ENCODE data around the gene NUDT17. TPM values are rescaled to one million over a fixed set of nuclear protein-coding genes. Genes with fewer than 3 reads are reported as not detected.

Gene NUDT17
- total and polyA plus RNA-seq, 11 donors: 0.71 to 10.9 (median 4.2) TPM

DNA sequence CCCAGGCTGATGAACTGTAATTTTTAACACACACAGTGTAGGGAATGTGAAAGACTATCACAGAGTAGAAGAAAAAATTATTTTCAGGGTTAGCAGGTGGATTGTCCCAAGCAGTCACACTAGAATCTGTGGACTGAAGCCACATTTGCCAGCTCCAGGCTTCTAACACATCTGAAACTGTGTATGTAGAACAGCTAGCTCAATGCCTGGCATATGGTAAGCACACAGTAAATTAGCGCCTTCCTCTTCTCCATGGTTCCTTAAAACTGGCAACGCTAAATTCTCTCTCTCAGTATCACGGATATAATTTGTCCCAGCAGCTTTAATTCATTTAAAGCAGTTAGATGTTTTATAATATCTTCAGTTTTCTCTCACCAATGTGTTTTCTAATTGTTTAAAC is 2.4 kb upstream of the NUDT17 start:
- no peak overlapping the region for H3K27ac ChIP-seq
- H3K4me1 ChIP-seq: peaks cover 0 to 23% (median 13%) of the 10 kb centered on the region in 12 donors
- intact Hi-C loops (cut with DNase I): loop anchor here in 1 of 10 donors (5.0 kb wide), 1 partner anchor 174 kb away; no protein-coding TSS in a partner anchor
- TF ChIP-seq POLR2A (IDR thresholded peaks at IDR 0.05): no peak
- TF ChIP-seq, protein P1, sequence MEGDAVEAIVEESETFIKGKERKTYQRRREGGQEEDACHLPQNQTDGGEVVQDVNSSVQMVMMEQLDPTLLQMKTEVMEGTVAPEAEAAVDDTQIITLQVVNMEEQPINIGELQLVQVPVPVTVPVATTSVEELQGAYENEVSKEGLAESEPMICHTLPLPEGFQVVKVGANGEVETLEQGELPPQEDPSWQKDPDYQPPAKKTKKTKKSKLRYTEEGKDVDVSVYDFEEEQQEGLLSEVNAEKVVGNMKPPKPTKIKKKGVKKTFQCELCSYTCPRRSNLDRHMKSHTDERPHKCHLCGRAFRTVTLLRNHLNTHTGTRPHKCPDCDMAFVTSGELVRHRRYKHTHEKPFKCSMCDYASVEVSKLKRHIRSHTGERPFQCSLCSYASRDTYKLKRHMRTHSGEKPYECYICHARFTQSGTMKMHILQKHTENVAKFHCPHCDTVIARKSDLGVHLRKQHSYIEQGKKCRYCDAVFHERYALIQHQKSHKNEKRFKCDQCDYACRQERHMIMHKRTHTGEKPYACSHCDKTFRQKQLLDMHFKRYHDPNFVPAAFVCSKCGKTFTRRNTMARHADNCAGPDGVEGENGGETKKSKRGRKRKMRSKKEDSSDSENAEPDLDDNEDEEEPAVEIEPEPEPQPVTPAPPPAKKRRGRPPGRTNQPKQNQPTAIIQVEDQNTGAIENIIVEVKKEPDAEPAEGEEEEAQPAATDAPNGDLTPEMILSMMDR (IDR thresholded peaks at IDR 0.05): no peak
- no peak for ATAC-seq
- no peaks in the 10 kb centered on the region for H3K27me3 ChIP-seq
- H3K36me3 ChIP-seq: peaks cover 0 to 61% (median 57%) of the 10 kb centered on the region in 9 donors
- no peak for DNase-seq
- WGBS, 4 donors: 93 to 97% (median 95%) methylated on average over 3 of the region's 3 CpGs
- no peaks in the 10 kb centered on the region for H3K9me3 ChIP-seq
- H3K4me3 ChIP-seq: no peak overlapping the region

DNA sequence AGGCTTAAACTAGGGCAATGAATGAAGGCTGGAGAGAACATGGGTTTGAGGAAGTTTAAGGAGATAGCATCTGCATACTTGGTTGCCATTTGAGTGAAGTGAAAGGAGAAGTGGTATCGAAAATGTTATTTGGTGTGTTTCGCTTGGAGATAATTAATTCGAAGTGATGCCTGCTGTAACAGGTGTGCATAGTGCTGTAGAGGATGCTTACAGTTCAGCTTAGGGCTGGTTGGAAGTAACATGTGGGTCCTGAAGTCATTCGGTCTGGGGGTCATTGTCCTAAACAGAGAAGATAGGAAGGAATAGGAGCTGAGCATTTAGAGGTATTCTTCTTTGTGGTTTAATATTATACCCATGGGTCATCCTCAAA is 301 bp upstream of the NUDT17 start:
- no peak for TF ChIP-seq POLR2A (IDR thresholded peaks at IDR 0.05)
- TF ChIP-seq, protein P1 (IDR thresholded peaks at IDR 0.05): no peak
- peak overlapping the region in 10 of 12 donors; percentile 57 to 85 (median 76) for H3K27ac ChIP-seq
- H3K27me3 ChIP-seq: no peaks in the 10 kb centered on the region
- peak overlapping the region; percentile 9 to 75 (median 66) for H3K4me3 ChIP-seq
- intact Hi-C loops (cut with DNase I): loop anchor here in 8 of 10 donors (1.0 to 5.0 kb wide), 7 partner anchors 62 to 169 kb away; partner anchors contain the start of genes ITGA10 (in 4 of the 8) and PEX11B (in 2 of the 8)
- ATAC-seq: peak; percentile 28 to 43 (median 35)
- no peak for DNase-seq
- H3K9me3 ChIP-seq: no peaks in the 10 kb centered on the region
- WGBS, 4 donors: 5 to 28% (median 14%) methylated on average over 4 of the region's 4 CpGs
- H3K36me3 ChIP-seq: peaks cover 0 to 61% (median 50%) of the 10 kb centered on the region in 9 donors
- peaks cover 0 to 23% (median 13%) of the 10 kb centered on the region in 12 donors for H3K4me1 ChIP-seq

DNA sequence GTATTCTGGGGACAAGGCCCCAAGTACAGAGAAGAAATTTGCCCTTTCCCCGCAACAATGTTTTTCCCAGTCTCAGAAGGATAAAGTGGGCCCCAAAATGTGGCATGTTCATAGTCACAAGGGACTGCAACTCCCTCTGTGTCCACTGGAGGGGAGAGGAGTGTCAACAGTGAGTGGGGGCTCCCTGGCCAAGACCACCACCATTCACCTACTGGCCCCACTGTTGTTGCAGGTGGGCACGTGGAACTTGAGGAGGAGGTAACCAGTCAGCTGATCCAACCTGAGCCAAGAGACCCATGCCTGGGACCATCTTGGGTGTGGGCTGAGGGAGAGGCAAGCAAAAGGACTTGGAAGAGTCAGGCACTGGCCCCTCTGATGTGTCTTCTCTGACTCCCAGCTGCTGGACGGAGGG is 777 bp downstream of the NUDT17 start:
- Histone ChIP-seq H3K4me3 (peak overlapping the region in 10 of 12 donors; percentile 32 to 75 (median 68)), H3K4me1 (peaks cover 0 to 23% (median 13%) of the 10 kb centered on the region in 12 donors), H3K27me3 (no peaks in the 10 kb centered on the region), H3K9me3 (no peaks in the 10 kb centered on the region), H3K36me3 (peaks cover 0 to 61% (median 50%) of the 10 kb centered on the region in 9 donors), H3K27ac (peak overlapping the region; percentile 3 to 85 (median 74))
- intact Hi-C loops (cut with DNase I): loop anchor here in 8 of 10 donors (2.0 to 5.0 kb wide), 4 partner anchors 66 to 167 kb away; partner anchors contain the start of genes ITGA10 (in 4 of the 8) and PEX11B (in 2 of the 8)
- DNase-seq: peak in 1 of 5 donors; percentile 29
- ATAC-seq: peak; percentile 33 to 62 (median 52)
- WGBS, 4 donors: 61 to 79% (median 71%) methylated on average over 3 of the region's 3 CpGs
- TF ChIP-seq, protein P1 (IDR thresholded peaks at IDR 0.05): peak in 10 of 12 donors; percentile 39 to 61 (median 52)
- TF ChIP-seq POLR2A (IDR thresholded peaks at IDR 0.05): no peak

DNA sequence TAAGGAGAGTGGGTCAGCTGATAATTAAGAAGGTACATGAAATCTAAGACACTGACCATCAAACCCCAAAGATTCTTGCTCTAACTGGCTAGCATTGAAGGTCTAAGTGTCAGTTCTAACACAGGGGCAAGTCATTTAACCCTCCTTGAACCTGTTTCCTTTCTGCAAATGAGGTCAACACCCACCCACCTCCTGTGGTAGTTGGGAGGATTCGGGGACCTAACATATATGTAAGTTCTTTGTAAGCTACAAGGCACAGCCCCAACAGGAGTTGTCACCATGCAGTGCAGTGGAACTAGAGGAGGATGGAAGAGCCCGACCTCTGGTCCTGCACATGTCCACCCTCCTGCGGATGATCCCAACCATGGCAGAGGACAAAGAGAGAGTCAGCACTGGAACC is 2.4 kb downstream of the NUDT17 start:
- Histone ChIP-seq H3K36me3 (peaks cover 0 to 61% (median 50%) of the 10 kb centered on the region in 9 donors), H3K27me3 (no peaks in the 10 kb centered on the region), H3K9me3 (no peaks in the 10 kb centered on the region), H3K27ac (no peak overlapping the region), H3K4me3 (no peak overlapping the region), H3K4me1 (peaks cover 0 to 23% (median 13%) of the 10 kb centered on the region in 12 donors)
- DNase-seq: no peak
- TF ChIP-seq POLR2A (IDR thresholded peaks at IDR 0.05): no peak
- TF ChIP-seq, protein P1 (IDR thresholded peaks at IDR 0.05): no peak
- intact Hi-C loops (cut with DNase I): loop anchor here in 8 of 10 donors (2.0 to 5.0 kb wide), 4 partner anchors 64 to 165 kb away; partner anchors contain the start of genes ITGA10 (in 4 of the 8) and PEX11B (in 2 of the 8)
- ATAC-seq: no peak
- 69 to 81% (median 77%) methylated on average over 3 of the region's 3 CpGs for WGBS, 4 donors

Data from heart left ventricle (tissue), 16 donors.